ENCODE results near the gene OPTC. TPM values are rescaled to one million over a fixed set of nuclear protein-coding genes. Genes with fewer than 3 reads are reported as not detected.

Gene OPTC
- total RNA-seq, 3 donors from 2014 or later = not detected

GRCh38 chr1:203518541-203518940, 24.6 kb downstream of the OPTC start:
- intact Hi-C loops (cut with DNase I; ENCODE audit: low total_unique reads) = no loop called here
- Histone ChIP-seq H3K4me1 (no peaks in the 10 kb centered on the region), H3K36me3 (no peaks in the 10 kb centered on the region), H3K27ac (no peak overlapping the region), H3K27me3 (no peaks in the 10 kb centered on the region), H3K9me3 (no peaks in the 10 kb centered on the region), H3K4me3 (no peak overlapping the region)
- DNase-seq (ENCODE audit: low spot score in 2 of 2) = no peak
- no peak for TF ChIP-seq POLR2AphosphoS5 (IDR thresholded peaks at IDR 0.05)
- no peak for TF ChIP-seq POLR2A (IDR thresholded peaks at IDR 0.05)
- TF ChIP-seq CTCF (IDR thresholded peaks at IDR 0.05) = no peak

GRCh38 chr1:203519053-203519840, 25.3 kb downstream of the OPTC start:
- Histone ChIP-seq H3K4me3 (no peak overlapping the region), H3K27ac (no peak overlapping the region), H3K27me3 (no peaks in the 10 kb centered on the region), H3K9me3 (no peaks in the 10 kb centered on the region), H3K36me3 (no peaks in the 10 kb centered on the region), H3K4me1 (no peaks in the 10 kb centered on the region)
- intact Hi-C loops (cut with DNase I; ENCODE audit: low total_unique reads) = no loop called here
- TF ChIP-seq CTCF (IDR thresholded peaks at IDR 0.05) (no peak), POLR2A (IDR thresholded peaks at IDR 0.05) (no peak), POLR2AphosphoS5 (IDR thresholded peaks at IDR 0.05) (no peak)
- no peak for DNase-seq (ENCODE audit: low spot score in 2 of 2)

- H3K9me3 ChIP-seq = no peaks in the 10 kb centered on the region
- H3K4me1 ChIP-seq = no peaks in the 10 kb centered on the region
- TF ChIP-seq CTCF (IDR thresholded peaks at IDR 0.05) (no peak), POLR2A (IDR thresholded peaks at IDR 0.05) (no peak), POLR2AphosphoS5 (IDR thresholded peaks at IDR 0.05) (no peak)
- DNase-seq (ENCODE audit: low spot score in 2 of 2) = no peak
- intact Hi-C loops (cut with DNase I; ENCODE audit: low total_unique reads) = no loop called here
- no peak overlapping the region for H3K27ac ChIP-seq
- H3K27me3 ChIP-seq = no peaks in the 10 kb centered on the region
- no peak overlapping the region for H3K4me3 ChIP-seq
- H3K36me3 ChIP-seq = no peaks in the 10 kb centered on the region
Measured at GRCh38 chr1:203519896-203520295, 25.9 kb downstream of the OPTC start.

GRCh38 chr1:203520315-203520714, 26.4 kb downstream of the OPTC start:
- no peak for DNase-seq (ENCODE audit: low spot score in 2 of 2)
- intact Hi-C loops (cut with DNase I; ENCODE audit: low total_unique reads) = no loop called here
- Histone ChIP-seq H3K4me3 (no peak overlapping the region), H3K27ac (no peak overlapping the region), H3K9me3 (no peaks in the 10 kb centered on the region), H3K36me3 (no peaks in the 10 kb centered on the region), H3K4me1 (no peaks in the 10 kb centered on the region), H3K27me3 (no peaks in the 10 kb centered on the region)
- no peak for TF ChIP-seq POLR2A (IDR thresholded peaks at IDR 0.05)

GRCh38 chr1:203521074-203521794, 27.3 kb downstream of the OPTC start:
- H3K4me3 ChIP-seq = no peak overlapping the region
- H3K9me3 ChIP-seq = no peaks in the 10 kb centered on the region
- H3K27ac ChIP-seq = no peak overlapping the region
- TF ChIP-seq POLR2AphosphoS5 (IDR thresholded peaks at IDR 0.05) = no peak
- TF ChIP-seq POLR2A (IDR thresholded peaks at IDR 0.05) = no peak
- no peak for TF ChIP-seq CTCF (IDR thresholded peaks at IDR 0.05)
- intact Hi-C loops (cut with DNase I; ENCODE audit: low total_unique reads) = no loop called here
- H3K4me1 ChIP-seq = no peaks in the 10 kb centered on the region
- no peaks in the 10 kb centered on the region for H3K36me3 ChIP-seq
- no peak for DNase-seq (ENCODE audit: low spot score in 2 of 2)
- H3K27me3 ChIP-seq = no peaks in the 10 kb centered on the region

All from breast epithelium (tissue), 4 donors.